ENCODE measurements around the gene C19orf33. TPM values are rescaled to one million over a fixed set of nuclear protein-coding genes. Genes with fewer than 3 reads are reported as not detected.
A peak's percentile ranks its signal among the peaks of the same experiment; 100 is the strongest.

C19orf33 gene
- total RNA-seq, 1 experiment from 2014 or later: 100 TPM

DNA sequence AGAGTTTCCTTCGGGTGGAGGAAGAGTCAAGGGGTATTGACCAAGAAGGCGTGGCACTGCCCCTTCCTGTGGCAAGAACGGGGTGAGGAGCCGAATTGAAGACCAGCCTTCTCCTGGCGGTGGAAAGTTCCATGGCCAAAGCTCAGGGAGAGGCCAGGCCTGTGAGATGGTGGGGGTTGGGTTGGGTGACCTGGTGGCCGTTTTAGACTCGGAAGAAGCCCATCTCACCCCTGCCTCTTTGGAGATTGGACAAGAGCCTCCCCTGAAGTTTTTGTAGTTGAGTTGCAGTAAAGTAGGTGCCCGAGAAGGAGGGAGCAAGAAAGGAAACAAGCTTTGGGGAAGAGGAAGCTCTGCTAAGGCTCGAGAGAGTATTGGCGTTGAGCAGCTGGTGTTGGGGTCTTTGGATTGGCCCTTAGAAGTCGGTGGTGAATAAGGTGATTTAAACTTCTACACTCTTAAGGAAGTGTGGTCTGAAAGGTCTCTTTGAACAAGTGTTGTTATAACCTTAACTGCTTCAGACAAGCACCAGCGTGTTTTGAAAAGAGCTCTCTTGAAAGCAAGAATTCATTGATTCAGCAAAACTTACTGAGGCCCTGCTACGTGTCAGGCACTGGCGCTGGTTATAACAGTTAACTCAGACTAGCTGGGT lies 38.7 kb upstream of the C19orf33 start:
- ChIA-PET POLR2A (ENCODE audit: unreplicated experiment) (interaction anchor here (0.6 to 1.1 kb wide), 5 partner anchors 12 to 261 kb away, joined by 3 to 11 read pairs (median 5); no protein-coding TSS in a partner anchor), CTCF (interaction anchor here (0.6 kb wide), 1 partner anchor 1310 kb away, joined by 3 read pairs; no protein-coding TSS in a partner anchor)
- peaks cover 67% of the 10 kb centered on the region for H3F3A ChIP-seq (ENCODE audit: insufficient read depth, low read depth)
- DNase-seq: peak; percentile 49 to 80
- peaks cover 47% of the 10 kb centered on the region for H4K20me1 ChIP-seq (ENCODE audit: insufficient read depth)
- H3K27ac ChIP-seq: peak overlapping the region; percentile 94
- BruUV-seq (replicated peaks): TSS peak; percentile 67
- no peaks in the 10 kb centered on the region for H3K9me3 ChIP-seq (ENCODE audit: insufficient read depth, low read depth)
- H3K9me2 ChIP-seq (ENCODE audit: insufficient read depth): no peaks in the 10 kb centered on the region
- H3K79me2 ChIP-seq (ENCODE audit: low read depth): peaks cover 59% of the 10 kb centered on the region
- peak overlapping the region; percentile 100 for H3K4me2 ChIP-seq
- intact Hi-C loops (cut with micrococcal nuclease; ENCODE audit: unreplicated experiment): loop anchor here (2.0 kb wide), 1 partner anchor 19 kb away; no protein-coding TSS in a partner anchor
- peak overlapping the region; percentile 79 for H3K4me3 ChIP-seq
- H3K27me3 ChIP-seq (ENCODE audit: insufficient read depth, low read depth): no peaks in the 10 kb centered on the region
- peaks cover 16% of the 10 kb centered on the region; the same call in 1 of the 2 replicates for H3K36me3 ChIP-seq (ENCODE audit: low read depth)
- no peak for TF ChIP-seq EZH2 (IDR thresholded peaks at IDR 0.05; ENCODE audit: low read depth)
- TF ChIP-seq, protein P1, sequence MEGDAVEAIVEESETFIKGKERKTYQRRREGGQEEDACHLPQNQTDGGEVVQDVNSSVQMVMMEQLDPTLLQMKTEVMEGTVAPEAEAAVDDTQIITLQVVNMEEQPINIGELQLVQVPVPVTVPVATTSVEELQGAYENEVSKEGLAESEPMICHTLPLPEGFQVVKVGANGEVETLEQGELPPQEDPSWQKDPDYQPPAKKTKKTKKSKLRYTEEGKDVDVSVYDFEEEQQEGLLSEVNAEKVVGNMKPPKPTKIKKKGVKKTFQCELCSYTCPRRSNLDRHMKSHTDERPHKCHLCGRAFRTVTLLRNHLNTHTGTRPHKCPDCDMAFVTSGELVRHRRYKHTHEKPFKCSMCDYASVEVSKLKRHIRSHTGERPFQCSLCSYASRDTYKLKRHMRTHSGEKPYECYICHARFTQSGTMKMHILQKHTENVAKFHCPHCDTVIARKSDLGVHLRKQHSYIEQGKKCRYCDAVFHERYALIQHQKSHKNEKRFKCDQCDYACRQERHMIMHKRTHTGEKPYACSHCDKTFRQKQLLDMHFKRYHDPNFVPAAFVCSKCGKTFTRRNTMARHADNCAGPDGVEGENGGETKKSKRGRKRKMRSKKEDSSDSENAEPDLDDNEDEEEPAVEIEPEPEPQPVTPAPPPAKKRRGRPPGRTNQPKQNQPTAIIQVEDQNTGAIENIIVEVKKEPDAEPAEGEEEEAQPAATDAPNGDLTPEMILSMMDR (conservative IDR thresholded peaks at IDR 0.05): no peak
- H3K4me1 ChIP-seq (replicated peaks; ENCODE audit: insufficient read depth): peaks cover 48% of the 10 kb centered on the region
- H2AFZ ChIP-seq: no peak overlapping the region

DNA sequence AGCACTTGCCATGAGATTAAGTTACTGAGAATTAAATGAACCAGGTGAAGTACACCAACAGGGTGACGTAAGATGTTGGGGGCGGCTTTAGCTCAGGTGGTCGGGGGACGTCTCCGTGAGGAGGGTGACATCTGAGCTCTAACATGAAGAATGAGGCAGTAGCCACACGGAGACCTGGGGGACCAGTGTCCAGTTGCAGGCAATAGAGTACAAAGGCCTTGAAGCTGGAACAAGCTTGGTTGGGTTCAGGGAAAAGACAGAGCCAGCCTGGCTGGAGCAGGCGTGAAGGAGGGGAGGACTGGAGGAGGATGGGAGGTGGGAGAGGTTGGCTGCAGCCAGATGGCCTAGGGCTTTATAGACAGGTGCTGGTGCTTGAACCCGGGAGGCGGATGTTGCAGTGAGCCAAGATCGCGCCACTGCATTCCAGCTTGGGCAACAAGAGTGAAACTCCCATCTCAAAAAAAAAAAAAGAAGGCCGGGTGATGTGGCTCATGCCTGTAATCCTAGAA lies 38.1 kb upstream of the C19orf33 start:
- no TSS peak for BruUV-seq (replicated peaks)
- ChIA-PET CTCF (interaction anchor here (0.6 kb wide), 1 partner anchor 1309 kb away, joined by 3 read pairs; no protein-coding TSS in a partner anchor), POLR2A (ENCODE audit: unreplicated experiment) (interaction anchor here (0.5 to 1.1 kb wide), 6 partner anchors 11 to 261 kb away, joined by 3 to 11 read pairs (median 4); no protein-coding TSS in a partner anchor)
- Histone ChIP-seq H3F3A (ENCODE audit: insufficient read depth, low read depth) (peaks cover 70% of the 10 kb centered on the region), H3K4me1 (replicated peaks; ENCODE audit: insufficient read depth) (peaks cover 55% of the 10 kb centered on the region), H3K79me2 (ENCODE audit: low read depth) (peaks cover 66% of the 10 kb centered on the region), H4K20me1 (ENCODE audit: insufficient read depth) (peaks cover 54% of the 10 kb centered on the region), H3K4me3 (peak overlapping the region; percentile 79), H3K4me2 (peak overlapping the region; percentile 100), H3K27ac (peak overlapping the region; percentile 94), H2AFZ (no peak overlapping the region), H3K36me3 (ENCODE audit: low read depth) (peaks cover 16% of the 10 kb centered on the region; the same call in 1 of the 2 replicates), H3K9me2 (ENCODE audit: insufficient read depth) (no peaks in the 10 kb centered on the region), H3K27me3 (ENCODE audit: insufficient read depth, low read depth) (no peaks in the 10 kb centered on the region), H3K9me3 (ENCODE audit: insufficient read depth, low read depth) (no peaks in the 10 kb centered on the region)
- intact Hi-C loops (cut with micrococcal nuclease; ENCODE audit: unreplicated experiment): loop anchor here (1.0 to 2.0 kb wide), 2 partner anchors 11 to 19 kb away; no protein-coding TSS in a partner anchor
- TF ChIP-seq, protein P1 (conservative IDR thresholded peaks at IDR 0.05): no peak
- no peak for TF ChIP-seq EZH2 (IDR thresholded peaks at IDR 0.05; ENCODE audit: low read depth)
- DNase-seq: peak; percentile 77 to 81

DNA sequence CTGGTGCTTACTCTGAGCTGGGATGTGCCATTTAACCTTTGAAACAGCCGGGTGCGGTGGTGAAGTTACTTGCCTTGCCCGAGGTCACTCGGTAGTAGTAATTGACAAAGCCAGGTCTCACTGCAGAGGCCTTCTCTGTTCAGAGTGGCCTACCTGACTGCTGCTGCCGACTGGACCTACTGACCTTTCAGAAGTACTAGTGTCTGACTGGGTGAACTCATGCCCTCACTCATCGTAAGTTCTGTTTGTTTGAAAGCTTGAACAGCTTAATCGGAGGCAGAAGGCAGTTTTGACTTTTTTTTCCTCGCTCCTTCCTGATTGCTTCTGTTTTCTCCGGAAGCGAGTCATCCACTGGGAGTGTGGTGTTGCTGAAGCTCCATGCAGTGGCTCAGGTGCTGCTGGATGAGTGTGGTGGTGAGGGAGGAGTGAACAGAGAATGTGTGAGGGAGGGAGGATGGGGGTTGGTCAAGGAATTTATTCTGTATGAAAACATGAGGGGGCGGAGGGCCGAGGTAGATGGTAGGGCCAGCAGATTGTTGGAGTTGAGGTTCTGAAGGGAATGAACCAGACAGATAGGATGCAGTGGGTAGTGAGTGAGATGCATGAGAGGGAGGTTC lies 37.0 kb upstream of the C19orf33 start:
- ChIA-PET POLR2A (ENCODE audit: unreplicated experiment) (interaction anchor here (0.6 to 0.8 kb wide), 5 partner anchors 37 to 1272 kb away, joined by 4 to 34 read pairs (median 7); partner anchors contain the start of genes C19orf33, ECH1 and GGN), CTCF (interaction anchor here (0.5 to 0.6 kb wide), 2 partner anchors 24 to 288 kb away, joined by 3 read pairs; no protein-coding TSS in a partner anchor)
- H3K9me2 ChIP-seq (ENCODE audit: insufficient read depth): no peaks in the 10 kb centered on the region
- DNase-seq: peak; percentile 45 to 77
- no TSS peak for BruUV-seq (replicated peaks)
- H3F3A ChIP-seq (ENCODE audit: insufficient read depth, low read depth): peaks cover 81% of the 10 kb centered on the region
- peak overlapping the region; percentile 100 for H3K4me2 ChIP-seq
- peak overlapping the region; percentile 94 for H3K27ac ChIP-seq
- H3K36me3 ChIP-seq (ENCODE audit: low read depth): peaks cover 21% of the 10 kb centered on the region; the same call in 1 of the 2 replicates
- no peaks in the 10 kb centered on the region for H3K9me3 ChIP-seq (ENCODE audit: insufficient read depth, low read depth)
- peak overlapping the region; percentile 79 for H3K4me3 ChIP-seq
- no peaks in the 10 kb centered on the region for H3K27me3 ChIP-seq (ENCODE audit: insufficient read depth, low read depth)
- no peak for TF ChIP-seq EZH2 (IDR thresholded peaks at IDR 0.05; ENCODE audit: low read depth)
- TF ChIP-seq, protein P1 (conservative IDR thresholded peaks at IDR 0.05): no peak
- H3K79me2 ChIP-seq (ENCODE audit: low read depth): peaks cover 77% of the 10 kb centered on the region
- no peak overlapping the region for H2AFZ ChIP-seq
- H4K20me1 ChIP-seq (ENCODE audit: insufficient read depth): peaks cover 65% of the 10 kb centered on the region
- H3K4me1 ChIP-seq (replicated peaks; ENCODE audit: insufficient read depth): peaks cover 60% of the 10 kb centered on the region
- intact Hi-C loops (cut with micrococcal nuclease; ENCODE audit: unreplicated experiment): loop anchor here (1.0 kb wide), 1 partner anchor 10 kb away; no protein-coding TSS in a partner anchor
